Central memory CD8-positive, alpha-beta T cell (primary cell): Measurements from ENCODE around the gene ZNF575.

ENCODE experiments used
- ATAC-seq: fragments of 150-1000 bp; cut with Tn5 transposase; replicated peaks from 2 replicates; pipeline ENCODE4 v1.10.0; 2022; ENCODE audit warnings: mild to moderate bottlenecking, moderate FRiP score, moderate number of reproducible peaks; ENCODE audit not compliant: poor library complexity, severe bottlenecking; ENCODE audit errors: extremely low read depth
- DNase-seq, 2 donors: peaks; one replicate each; pipeline ENCODE4 v3.0.0; 2021; ENCODE audit warnings: low spot score in 2 of 2
- H3K27ac Mint-ChIP-seq: one replicate; pipeline ENCODE4 v1.8.0; 2022; ENCODE audit warnings: low read depth, mild to moderate bottlenecking, moderate library complexity, mixed read lengths
- H3K27me3 Mint-ChIP-seq: one replicate; pipeline ENCODE4 v1.8.0; 2022; ENCODE audit warnings: mixed read lengths
- H3K36me3 Mint-ChIP-seq: one replicate; pipeline ENCODE4 v1.8.0; 2022; ENCODE audit warnings: mild to moderate bottlenecking, moderate library complexity, mixed read lengths; ENCODE audit not compliant: insufficient read depth
- H3K4me1 Mint-ChIP-seq: one replicate; pipeline ENCODE4 v1.8.0; 2022; ENCODE audit warnings: mixed read lengths
- H3K4me3 Mint-ChIP-seq: one replicate; pipeline ENCODE4 v1.8.0; 2022; ENCODE audit warnings: mild to moderate bottlenecking, moderate library complexity, mixed read lengths
- H3K9me3 Mint-ChIP-seq: one replicate; pipeline ENCODE4 v1.8.0; 2022; ENCODE audit warnings: mixed read lengths

ZNF575 gene

GRCh38 chr19:43552616-43553015 is 19.6 kb downstream of the ZNF575 start:
- Mint-ChIP-seq H3K27me3 (no peaks in the 10 kb centered on the region), H3K36me3 (peaks cover 31% of the 10 kb centered on the region), H3K27ac (peak overlapping the region; percentile 74), H3K9me3 (no peaks in the 10 kb centered on the region), H3K4me1 (peaks cover 24% of the 10 kb centered on the region), H3K4me3 (no peak overlapping the region)
- ATAC-seq = no peak
- no peak for DNase-seq

GRCh38 chr19:43553656-43554055 is 20.7 kb downstream of the ZNF575 start:
- ATAC-seq (no peak), DNase-seq (no peak)
- H3K4me1 Mint-ChIP-seq = peaks cover 24% of the 10 kb centered on the region
- no peak overlapping the region for H3K4me3 Mint-ChIP-seq
- no peaks in the 10 kb centered on the region for H3K9me3 Mint-ChIP-seq
- peaks cover 33% of the 10 kb centered on the region for H3K36me3 Mint-ChIP-seq
- no peaks in the 10 kb centered on the region for H3K27me3 Mint-ChIP-seq
- peak overlapping the region; percentile 74 for H3K27ac Mint-ChIP-seq

DNA sequence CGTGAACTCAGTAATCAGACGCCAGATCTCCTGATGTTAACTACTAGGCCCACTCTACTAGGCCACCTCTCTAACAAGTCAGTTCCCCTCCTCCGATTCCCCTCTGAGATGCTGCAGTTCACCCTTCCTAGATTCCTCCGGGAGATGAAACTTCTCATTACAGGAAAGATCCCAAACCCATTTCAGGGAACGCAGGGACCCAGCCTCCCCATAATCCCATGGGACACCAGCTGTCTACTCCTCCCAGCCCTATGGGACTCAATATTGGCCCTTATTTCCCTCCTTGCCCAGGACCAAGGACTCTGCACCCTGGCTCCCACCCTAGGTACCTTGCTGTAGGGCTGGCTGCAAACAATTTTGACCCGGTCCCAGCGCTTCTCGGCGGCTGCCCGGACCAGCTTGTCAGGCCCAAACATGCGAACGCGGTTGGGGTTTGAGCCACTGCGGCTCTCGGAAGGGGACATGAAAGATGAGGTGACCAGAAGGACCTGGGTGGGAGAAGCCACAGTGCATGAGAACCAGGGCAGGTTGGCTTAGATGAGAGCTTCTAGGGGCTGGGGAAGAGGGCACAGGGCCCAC is 21.4 kb downstream of the ZNF575 start:
- H3K27me3 Mint-ChIP-seq = no peaks in the 10 kb centered on the region
- no peak for DNase-seq
- no peak for ATAC-seq
- H3K36me3 Mint-ChIP-seq = peaks cover 33% of the 10 kb centered on the region
- H3K4me1 Mint-ChIP-seq = peaks cover 24% of the 10 kb centered on the region
- no peak overlapping the region for H3K4me3 Mint-ChIP-seq
- no peaks in the 10 kb centered on the region for H3K9me3 Mint-ChIP-seq
- H3K27ac Mint-ChIP-seq = no peak overlapping the region

DNA sequence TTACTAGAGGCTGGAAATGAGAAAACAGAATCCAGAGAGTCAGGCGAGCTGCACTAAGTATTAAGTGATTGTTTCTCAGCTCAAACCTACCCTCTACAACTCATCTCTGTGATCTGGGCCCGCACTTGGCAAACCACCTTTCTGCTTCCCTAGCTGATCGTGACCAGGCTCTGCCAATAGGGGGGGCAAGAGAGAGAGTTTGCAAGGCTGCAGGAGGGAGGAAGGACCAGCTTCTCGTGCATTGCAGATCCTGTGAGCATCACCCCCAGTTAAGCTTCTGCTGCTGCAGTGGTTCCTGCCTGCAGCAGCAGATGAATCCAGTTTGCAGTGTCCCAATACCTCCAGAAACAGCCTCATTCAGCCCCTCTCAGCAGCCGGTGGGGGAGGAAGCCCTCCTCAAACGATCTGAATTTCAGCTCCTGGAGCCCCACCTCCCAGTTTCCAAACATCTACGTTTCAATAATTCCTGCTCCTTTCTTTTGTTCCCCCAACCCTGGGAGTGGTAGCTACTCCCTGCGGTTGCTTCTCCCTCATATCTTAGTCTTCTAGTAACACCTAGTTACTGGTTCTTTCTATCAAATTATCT is 22.3 kb downstream of the ZNF575 start:
- H3K27me3 Mint-ChIP-seq = no peaks in the 10 kb centered on the region
- peaks cover 27% of the 10 kb centered on the region for H3K36me3 Mint-ChIP-seq
- ATAC-seq (peak; percentile 97), DNase-seq (peak; percentile 82 to 84)
- H3K4me3 Mint-ChIP-seq = no peak overlapping the region
- no peak overlapping the region for H3K27ac Mint-ChIP-seq
- H3K9me3 Mint-ChIP-seq = no peaks in the 10 kb centered on the region
- peaks cover 24% of the 10 kb centered on the region for H3K4me1 Mint-ChIP-seq

DNA sequence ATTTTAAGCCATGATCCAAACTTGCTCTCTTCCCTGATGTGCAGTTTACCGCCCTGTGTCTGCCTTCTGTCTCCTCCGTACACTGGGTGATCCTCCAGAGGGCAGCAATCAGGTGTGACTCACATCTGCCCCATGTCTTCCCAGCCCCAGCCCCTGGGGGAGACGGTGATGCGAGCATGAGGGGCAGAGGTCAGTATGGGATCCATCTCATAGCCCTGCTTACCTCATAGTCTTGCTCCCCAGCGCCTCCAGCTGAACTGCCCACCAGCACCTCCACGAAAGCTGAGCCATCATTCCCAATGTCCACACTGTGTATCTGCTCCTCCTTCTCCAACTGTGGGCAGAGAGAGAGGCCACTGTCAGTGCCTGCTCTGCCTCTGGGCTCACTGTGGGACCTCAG is 27.7 kb downstream of the ZNF575 start:
- Mint-ChIP-seq H3K27ac (no peak overlapping the region), H3K27me3 (no peaks in the 10 kb centered on the region), H3K36me3 (peaks cover 22% of the 10 kb centered on the region), H3K4me1 (peaks cover 47% of the 10 kb centered on the region), H3K4me3 (no peak overlapping the region), H3K9me3 (no peaks in the 10 kb centered on the region)
- DNase-seq = no peak
- no peak for ATAC-seq

DNA sequence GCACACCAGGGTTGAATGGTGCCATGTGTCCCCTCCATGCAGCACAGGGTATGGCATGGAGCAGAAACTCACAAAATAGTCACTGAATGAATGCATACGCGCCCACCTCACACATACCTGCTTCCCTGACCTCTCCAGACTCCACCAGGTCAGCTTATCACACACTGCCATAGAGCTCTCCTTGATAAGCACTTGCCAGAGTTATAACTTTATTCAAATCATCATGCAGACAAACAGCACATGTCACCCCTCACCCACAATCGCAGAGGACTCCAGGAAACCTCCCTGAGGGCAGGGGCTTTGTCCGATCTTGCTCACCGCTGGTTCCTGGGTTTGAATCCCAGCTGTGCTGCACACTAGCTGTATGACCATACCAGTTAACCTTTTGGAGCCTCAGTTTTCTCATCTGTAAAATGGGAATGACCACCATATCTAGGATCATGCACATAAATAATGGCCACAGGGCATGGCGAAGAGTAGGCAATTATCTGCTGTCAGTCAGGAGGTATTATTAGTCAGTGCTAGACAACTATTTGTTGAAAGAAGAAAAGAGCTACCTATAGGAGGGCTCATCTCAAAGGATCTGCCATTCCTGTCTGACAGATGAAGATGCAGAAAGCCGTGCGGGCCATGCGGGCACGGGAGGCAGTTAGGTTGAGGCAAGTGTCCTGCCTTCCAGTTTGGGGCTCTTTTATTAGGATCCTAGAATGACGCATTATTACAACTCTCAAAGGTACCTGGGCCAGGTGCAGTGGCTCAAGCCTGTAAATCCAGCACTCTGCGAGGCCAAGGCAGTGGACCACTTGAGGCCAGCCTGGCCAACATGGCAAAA is 28.4 kb downstream of the ZNF575 start:
- Mint-ChIP-seq H3K27me3 (no peaks in the 10 kb centered on the region), H3K9me3 (no peaks in the 10 kb centered on the region), H3K27ac (peak overlapping the region; percentile 92), H3K36me3 (peaks cover 22% of the 10 kb centered on the region), H3K4me3 (peak overlapping the region; percentile 16), H3K4me1 (peaks cover 47% of the 10 kb centered on the region)
- DNase-seq (no peak), ATAC-seq (no peak)

DNA sequence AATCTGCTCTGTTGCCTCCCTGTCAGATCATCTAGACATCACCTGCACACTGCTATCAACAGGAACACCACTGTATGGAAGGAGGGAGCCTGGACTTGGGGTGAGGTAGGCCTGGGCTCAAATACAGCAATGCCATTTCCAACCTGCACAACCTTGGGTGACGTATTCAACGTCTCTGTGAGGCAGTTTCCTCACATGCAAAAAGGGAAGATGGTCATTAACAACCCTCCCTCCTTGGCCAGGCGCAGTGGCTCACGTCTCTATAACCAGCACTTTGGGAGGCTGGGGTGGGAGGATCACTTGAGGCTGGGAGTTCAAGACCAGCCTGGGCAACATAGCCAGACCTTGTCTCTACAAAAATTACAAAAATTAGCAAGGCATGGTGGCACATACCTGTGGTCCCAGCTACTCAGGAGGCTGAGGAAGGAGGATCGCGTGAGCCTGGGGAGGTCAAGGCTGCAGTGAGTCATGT is 29.3 kb downstream of the ZNF575 start:
- peaks cover 53% of the 10 kb centered on the region for H3K4me1 Mint-ChIP-seq
- DNase-seq (no peak), ATAC-seq (no peak)

GRCh38 chr19:43562698-43563241 is 29.8 kb downstream of the ZNF575 start:
- ATAC-seq = peak; percentile 98
- Mint-ChIP-seq H3K36me3 (peaks cover 16% of the 10 kb centered on the region), H3K9me3 (no peaks in the 10 kb centered on the region), H3K4me1 (peaks cover 53% of the 10 kb centered on the region), H3K27ac (peak overlapping the region; percentile 92), H3K27me3 (no peaks in the 10 kb centered on the region), H3K4me3 (peak overlapping the region; percentile 48)
- DNase-seq = peak; percentile 66 to 90

More for the DNA sequence above, 29.3 kb downstream of the ZNF575 start:
- Mint-ChIP-seq H3K27me3 (no peaks in the 10 kb centered on the region), H3K27ac (peak overlapping the region; percentile 92), H3K9me3 (no peaks in the 10 kb centered on the region), H3K36me3 (peaks cover 21% of the 10 kb centered on the region), H3K4me3 (peak overlapping the region; percentile 48)

- ATAC-seq = no peak
- DNase-seq = no peak
- H3K36me3 Mint-ChIP-seq = peaks cover 16% of the 10 kb centered on the region
- no peaks in the 10 kb centered on the region for H3K27me3 Mint-ChIP-seq
- H3K4me1 Mint-ChIP-seq = peaks cover 53% of the 10 kb centered on the region
- no peaks in the 10 kb centered on the region for H3K9me3 Mint-ChIP-seq
- peak overlapping the region; percentile 92 for H3K27ac Mint-ChIP-seq
- H3K4me3 Mint-ChIP-seq = peak overlapping the region; percentile 42
Observed at GRCh38 chr19:43563816-43564457, 30.9 kb downstream of the ZNF575 start.

DNA sequence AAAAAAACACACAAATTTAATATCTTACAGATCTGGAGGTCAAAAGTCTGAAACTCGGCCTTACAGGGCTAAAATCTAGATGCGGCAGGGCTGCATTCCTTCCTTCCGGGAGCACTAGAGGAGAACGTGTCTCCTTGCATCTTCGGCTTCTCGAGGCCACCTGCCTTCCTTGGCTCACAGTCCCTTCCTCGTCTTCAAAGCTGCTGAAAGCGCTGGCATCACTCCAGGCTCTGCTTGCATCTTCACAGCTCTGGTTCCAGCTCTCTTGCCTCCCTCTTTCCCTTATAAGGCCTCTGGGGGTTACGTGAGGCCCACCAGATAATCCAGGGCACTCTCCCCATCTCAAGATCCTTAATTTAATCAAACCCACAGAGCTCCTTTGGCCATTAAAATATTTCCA is 31.8 kb downstream of the ZNF575 start:
- Mint-ChIP-seq H3K9me3 (no peaks in the 10 kb centered on the region), H3K27me3 (no peaks in the 10 kb centered on the region), H3K27ac (peak overlapping the region; percentile 92), H3K36me3 (peaks cover 16% of the 10 kb centered on the region), H3K4me1 (peaks cover 57% of the 10 kb centered on the region), H3K4me3 (no peak overlapping the region)
- DNase-seq (no peak), ATAC-seq (no peak)

DNA sequence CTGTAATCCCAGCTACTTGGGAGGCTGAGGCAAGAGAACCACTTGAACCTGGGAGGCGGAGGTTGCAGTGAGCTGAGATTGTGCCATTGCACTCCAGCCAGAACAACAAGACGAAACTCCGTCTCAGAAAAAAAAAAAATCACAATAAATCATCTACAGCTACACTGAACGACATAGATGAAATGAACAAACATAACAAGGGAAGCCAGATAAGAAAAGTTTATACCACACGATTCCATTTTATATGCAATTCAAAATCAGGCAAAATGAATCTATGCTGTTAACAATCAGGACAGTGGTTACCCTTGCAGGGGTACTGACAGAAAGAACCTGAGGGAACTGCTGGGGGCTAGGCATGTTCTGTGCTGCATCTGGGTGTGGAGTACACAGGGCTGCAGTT is 36.7 kb downstream of the ZNF575 start:
- Mint-ChIP-seq H3K27ac (no peak overlapping the region), H3K9me3 (no peaks in the 10 kb centered on the region), H3K4me3 (no peak overlapping the region), H3K4me1 (peaks cover 42% of the 10 kb centered on the region), H3K27me3 (no peaks in the 10 kb centered on the region), H3K36me3 (peaks cover 7% of the 10 kb centered on the region)
- DNase-seq (no peak), ATAC-seq (no peak)

- Mint-ChIP-seq H3K27me3 (no peaks in the 10 kb centered on the region), H3K4me1 (peaks cover 40% of the 10 kb centered on the region), H3K9me3 (no peaks in the 10 kb centered on the region), H3K36me3 (peaks cover 8% of the 10 kb centered on the region), H3K27ac (no peak overlapping the region), H3K4me3 (no peak overlapping the region)
- no peak for ATAC-seq
- no peak for DNase-seq
Observed at GRCh38 chr19:43570174-43570791, 37.3 kb downstream of the ZNF575 start.
